ENCODE data around the gene CBLB.

The CBLB gene

GRCh38 chr3:105676621-105677300, 192.1 kb downstream of the CBLB start:
- DNase-seq = no peak

GRCh38 chr3:105674437-105675065, 194.3 kb downstream of the CBLB start:
- DNase-seq = no peak

GRCh38 chr3:105672996-105673395, 195.8 kb downstream of the CBLB start:
- DNase-seq = no peak

- no peak for DNase-seq
Observed at GRCh38 chr3:105662306-105662705, 206.5 kb downstream of the CBLB start.

GRCh38 chr3:105661461-105661860, 207.4 kb downstream of the CBLB start:
- DNase-seq = no peak

- no peak for DNase-seq
Observed at GRCh38 chr3:105656651-105657504, 211.9 kb downstream of the CBLB start.

GRCh38 chr3:105653868-105654267, 214.9 kb downstream of the CBLB start:
- DNase-seq = no peak

GRCh38 chr3:105653166-105653565, 215.6 kb downstream of the CBLB start:
- no peak for DNase-seq

- DNase-seq = no peak
Observed at GRCh38 chr3:105649480-105649879, 219.3 kb downstream of the CBLB start.

GRCh38 chr3:105647047-105647446, 221.8 kb downstream of the CBLB start:
- no peak for DNase-seq

GRCh38 chr3:105639131-105639530, 229.7 kb downstream of the CBLB start:
- DNase-seq = no peak

- DNase-seq = no peak
Observed at GRCh38 chr3:105634708-105635107, 234.1 kb downstream of the CBLB start.

GRCh38 chr3:105629718-105630117, 239.1 kb downstream of the CBLB start:
- DNase-seq = no peak

GRCh38 chr3:105626739-105627138, 242.1 kb downstream of the CBLB start:
- no peak for DNase-seq

- no peak for DNase-seq
Observed at GRCh38 chr3:105622169-105622568, 246.6 kb downstream of the CBLB start.

- no peak for DNase-seq
Observed at GRCh38 chr3:105620236-105620635, 248.6 kb downstream of the CBLB start.

- DNase-seq = no peak
Observed at GRCh38 chr3:105619651-105620050, 249.2 kb downstream of the CBLB start.

- no peak for DNase-seq
Observed at GRCh38 chr3:105618556-105618955, 250.3 kb downstream of the CBLB start.

GRCh38 chr3:105616374-105617121, 252.3 kb downstream of the CBLB start:
- no peak for DNase-seq

- no peak for DNase-seq
Observed at GRCh38 chr3:105615814-105616213, 253.0 kb downstream of the CBLB start.

GRCh38 chr3:105614288-105615030, 254.4 kb downstream of the CBLB start:
- no peak for DNase-seq

GRCh38 chr3:105613120-105613519, 255.7 kb downstream of the CBLB start:
- DNase-seq = peak in 1 of 2 experiments; percentile 45
